ENCODE results near the gene EFCAB8.
"Not testable (repeated sequence)": the region's sequence is repeated elsewhere in the genome, so short reads cannot be mapped to it uniquely, and the experiment has no call there.

The EFCAB8 gene

DNA sequence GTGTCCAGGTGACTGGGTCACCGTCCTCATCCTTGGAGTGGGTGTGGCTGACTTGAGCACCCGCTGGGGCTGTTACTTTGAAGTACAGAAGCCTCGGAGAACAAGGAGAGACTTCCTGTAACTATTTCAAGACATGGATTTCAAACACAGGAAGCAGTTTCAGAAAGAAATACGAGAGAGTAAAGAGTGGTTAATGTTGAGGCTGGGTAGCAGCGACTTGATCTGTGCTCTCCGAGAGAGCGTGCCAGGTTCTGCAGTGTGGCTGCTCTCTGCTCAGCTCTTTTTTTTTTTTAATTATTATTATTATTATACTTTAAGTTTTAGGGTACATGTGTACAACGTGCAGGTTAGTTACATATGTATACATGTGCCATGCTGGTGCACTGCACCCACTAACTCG lies 17.5 kb upstream of the EFCAB8 start:
- no peak for DNase-seq

DNA sequence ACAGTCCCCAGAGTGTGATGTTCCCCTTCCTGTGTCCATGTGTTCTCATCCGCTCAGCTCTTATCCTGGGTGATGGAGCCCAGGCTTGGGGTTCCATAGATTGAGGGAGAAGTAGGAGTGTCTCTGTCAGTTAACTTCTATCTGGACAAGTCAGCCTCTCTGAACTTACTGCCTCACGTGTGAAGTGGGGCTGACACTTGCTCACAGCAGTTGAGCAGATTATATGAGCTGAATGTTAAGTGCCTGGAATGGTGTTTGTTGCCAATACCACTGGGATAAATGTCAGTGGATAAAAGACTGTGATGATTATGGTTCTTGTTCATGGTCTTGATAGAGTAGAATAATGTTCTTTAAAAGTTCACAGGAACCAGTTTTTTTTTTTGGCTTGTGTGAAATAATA lies 17.1 kb upstream of the EFCAB8 start:
- DNase-seq = no peak

DNA sequence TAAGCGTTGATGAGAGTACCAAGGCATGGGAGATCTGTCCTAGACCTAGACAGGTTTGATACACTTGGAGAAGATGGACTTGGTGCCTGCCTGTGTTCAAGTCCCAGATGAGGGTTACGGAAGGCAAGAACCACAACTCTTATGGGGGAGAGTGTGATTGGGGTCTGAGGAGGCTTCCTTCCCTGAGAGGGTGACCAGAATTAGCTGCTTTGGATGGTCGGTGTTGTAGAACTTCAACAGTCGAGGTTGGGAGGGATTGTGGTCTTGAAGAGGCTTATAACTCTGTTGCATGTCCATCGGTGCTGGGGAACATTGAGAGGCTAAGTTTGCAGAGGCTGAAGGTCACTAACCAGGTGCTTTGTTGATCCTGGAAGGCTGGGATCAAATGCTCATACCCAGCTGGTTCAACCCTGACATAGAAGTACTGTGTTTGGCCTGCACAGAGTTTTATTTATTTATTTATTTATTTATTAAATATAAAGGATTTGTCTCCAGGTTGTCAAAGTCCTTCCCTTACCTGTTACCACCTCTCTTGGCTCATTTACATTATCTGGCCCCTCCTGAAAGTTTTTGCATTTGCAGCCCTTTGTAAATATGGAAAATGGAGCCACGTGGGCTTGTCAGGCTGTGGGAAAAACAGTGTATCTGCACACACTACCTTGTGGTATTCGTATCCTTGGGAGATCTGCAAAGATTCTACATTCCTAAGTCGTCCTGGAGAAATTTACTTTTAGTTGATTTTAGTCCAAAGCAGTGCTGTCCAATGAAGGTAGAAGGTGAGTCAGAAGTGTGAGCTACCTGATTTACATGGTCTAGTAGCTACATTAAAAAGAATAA lies 15.8 kb upstream of the EFCAB8 start:
- no peak for DNase-seq

DNA sequence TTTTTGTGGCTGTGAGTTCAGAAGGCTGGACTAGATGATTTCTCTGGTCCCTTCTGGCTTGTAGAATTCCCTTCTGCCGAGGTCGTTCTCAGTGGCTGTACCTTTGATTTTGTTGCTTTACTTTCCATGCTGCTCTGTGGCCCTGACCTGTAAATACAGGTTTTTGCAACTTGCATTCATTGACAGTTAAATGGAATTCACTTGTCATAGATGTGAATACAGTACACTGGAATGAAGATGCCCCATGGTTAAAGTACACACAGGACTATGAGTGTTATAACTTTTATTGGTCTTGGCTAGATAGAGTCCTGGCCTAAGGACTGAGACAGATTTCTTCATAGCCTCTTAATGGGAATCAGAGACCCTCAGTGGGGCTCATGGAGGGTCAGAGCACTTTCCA lies 12.9 kb upstream of the EFCAB8 start:
- DNase-seq = no peak

DNA sequence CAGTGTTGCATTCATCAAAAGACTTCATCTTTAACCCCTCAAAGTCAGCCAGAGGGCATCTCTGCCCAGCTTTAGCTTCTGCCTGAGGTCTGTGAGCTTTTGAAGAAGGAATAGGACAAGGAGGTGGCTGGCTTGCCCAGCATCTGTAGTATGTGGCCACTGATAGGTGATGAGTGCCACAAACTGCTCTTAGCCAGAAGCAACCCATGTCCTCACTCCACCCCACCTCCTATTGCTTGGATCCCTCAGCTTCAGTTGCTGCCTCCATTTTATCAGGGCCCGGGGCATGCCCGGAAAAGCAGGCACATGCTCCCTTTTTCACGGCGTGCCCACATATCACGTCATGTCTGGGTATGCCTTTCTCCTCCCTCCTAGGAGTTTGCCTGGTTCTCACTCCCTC lies 11.9 kb upstream of the EFCAB8 start:
- DNase-seq = no peak

DNA sequence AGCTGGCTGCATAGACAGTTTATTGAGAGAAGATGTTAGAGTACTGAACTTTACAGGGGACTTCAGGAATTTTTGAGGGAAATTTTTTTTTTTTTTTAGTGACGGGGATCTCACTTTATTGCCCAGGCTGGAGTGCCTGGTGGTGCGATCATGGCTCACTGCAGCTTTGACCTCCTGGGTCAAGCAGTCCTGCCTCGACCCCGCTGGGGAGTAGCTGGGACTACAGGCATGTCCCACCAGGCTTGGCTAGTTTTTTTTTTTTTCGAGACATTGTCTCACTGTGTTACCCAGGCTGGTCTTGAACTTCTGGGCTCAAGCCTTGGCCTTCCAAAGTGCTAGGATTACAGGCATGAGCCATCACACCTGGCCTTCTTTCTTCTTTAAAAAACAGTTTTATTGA lies 10.8 kb upstream of the EFCAB8 start:
- no peak for DNase-seq

DNA sequence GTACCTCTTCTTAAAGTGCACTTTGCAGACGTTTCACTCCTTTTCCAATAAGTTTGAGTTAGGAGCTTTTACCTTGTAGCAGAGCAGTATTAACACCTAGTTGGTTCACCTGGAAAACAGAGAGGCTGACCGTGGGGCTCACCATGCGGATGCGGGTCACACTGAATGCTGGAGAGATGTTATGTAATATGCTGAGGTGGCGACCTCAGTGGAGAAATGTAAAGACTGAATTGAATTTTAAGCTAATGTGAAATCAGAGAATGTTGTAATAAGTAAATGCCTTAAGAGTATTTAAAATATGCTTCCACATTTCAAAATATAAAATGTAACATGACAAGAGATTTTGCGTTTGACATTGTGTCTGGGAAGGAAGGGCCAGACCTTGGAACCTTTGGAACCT lies 9.9 kb upstream of the EFCAB8 start:
- no peak for DNase-seq

DNA sequence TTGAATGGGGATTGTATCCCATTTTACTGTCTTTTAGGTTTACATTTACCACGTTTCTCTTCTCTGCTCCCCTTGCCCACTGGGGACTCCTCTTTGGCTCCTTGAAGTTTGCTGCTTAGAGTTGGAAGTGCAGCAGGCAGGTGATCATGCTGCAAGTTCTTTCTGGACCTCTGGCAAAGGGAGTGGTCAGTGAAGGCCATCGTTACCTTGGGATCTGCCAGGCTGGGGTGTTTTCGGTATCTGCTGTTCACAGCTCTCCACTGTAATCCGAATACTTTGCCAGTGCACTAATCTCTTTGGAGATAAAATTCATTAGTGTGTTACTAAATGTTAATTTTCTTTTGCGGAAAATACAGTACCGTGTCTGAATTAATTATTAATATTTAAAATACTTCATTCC lies 9.1 kb upstream of the EFCAB8 start:
- no peak for DNase-seq

DNA sequence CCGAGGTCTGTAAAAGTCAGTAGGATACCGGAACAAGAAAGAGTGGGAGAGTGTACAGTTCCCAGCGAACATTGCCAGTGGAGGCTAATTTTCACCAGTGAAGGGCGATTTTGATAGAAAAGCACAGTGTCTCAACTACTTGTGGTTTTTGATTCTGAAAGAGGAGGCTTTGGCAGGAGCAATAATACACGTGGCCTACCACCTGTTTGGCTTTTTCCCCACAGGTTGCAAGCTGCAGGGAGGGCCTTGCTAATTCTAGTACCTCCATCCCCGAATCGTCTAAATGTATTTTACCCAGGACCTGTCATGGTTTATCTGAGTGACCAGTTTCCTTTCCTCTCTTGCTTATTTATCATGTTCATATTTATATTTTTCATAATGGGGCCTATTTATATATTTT lies 3.3 kb upstream of the EFCAB8 start:
- DNase-seq = no peak

DNA sequence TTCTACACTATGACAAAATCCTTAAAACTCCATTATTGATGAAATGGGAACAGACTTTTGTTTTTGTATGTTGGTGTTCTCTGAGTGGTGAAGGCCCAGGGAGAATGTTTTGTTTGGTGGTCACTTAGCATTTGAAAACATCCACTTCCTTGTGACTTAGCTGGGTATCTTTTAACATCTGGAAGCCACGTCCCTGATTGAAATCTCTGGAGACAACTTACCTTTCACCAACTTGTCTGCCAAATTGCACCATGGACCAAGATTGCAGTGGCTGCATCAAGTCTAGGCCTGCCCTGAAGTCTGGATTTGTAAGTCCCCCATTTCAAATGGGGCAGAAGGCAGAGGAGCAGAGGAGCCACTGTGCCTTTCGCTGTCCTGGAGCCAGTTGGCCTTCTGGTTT lies 534 bp upstream of the EFCAB8 start:
- DNase-seq = no peak

DNA sequence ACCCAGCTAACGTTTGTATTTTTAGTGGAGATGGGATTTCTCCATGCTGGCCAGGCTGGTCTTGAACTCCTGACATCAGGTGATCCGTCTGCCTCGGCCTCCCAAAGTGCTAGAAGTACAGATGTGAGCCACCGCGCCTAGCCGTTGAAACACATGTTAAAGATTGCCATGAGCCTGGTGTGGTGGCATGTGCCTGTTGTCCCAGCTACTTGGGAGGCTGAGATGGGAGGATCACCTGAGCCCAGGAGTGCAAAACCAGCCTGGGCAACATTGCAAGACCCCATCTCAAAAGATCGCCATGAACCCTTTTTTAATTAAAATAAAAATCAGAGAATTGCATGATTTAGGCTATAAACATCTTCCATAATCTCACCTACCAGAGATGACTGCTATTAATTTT lies 2.7 kb downstream of the EFCAB8 start:
- no peak for DNase-seq

DNA sequence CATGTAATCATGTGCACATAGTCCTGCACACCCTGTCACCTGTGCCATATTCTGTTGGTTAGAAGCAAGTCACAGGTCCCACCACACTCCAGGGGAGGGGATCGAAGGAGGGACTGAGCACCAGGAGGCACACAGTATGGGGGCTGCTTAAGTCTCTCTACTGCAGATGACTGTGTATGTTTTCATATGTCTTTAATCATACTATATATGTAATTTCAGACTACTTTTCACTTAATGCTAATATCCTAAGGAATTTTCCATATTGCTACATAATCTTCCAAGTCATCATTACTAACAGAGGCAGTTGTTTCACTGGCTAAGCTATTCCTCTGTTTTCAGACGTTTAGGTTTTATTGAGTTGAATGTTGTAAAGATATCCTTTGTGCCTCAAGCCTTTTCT lies 10.8 kb downstream of the EFCAB8 start:
- no peak for DNase-seq

DNA sequence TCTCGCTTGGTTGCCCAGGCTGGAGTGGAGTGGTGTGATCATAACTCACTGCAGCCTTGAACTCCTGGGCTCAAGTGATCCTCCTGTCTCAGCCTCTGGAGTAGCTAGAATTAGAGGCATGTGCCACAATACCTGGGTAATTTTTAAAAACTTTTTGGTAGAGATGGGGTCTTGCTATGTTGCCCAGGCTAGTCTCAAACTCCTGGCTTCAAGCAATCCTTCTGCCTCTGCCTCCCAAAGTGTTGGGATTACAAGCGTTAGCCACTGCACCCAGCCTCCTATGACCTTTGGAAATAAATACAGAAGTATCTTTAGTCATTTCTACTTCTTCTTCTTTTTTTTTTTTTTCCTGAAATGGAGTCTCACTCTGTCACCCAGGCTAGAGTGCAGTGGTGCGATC lies 11.8 kb downstream of the EFCAB8 start:
- DNase-seq = not testable (repeated sequence)

DNA sequence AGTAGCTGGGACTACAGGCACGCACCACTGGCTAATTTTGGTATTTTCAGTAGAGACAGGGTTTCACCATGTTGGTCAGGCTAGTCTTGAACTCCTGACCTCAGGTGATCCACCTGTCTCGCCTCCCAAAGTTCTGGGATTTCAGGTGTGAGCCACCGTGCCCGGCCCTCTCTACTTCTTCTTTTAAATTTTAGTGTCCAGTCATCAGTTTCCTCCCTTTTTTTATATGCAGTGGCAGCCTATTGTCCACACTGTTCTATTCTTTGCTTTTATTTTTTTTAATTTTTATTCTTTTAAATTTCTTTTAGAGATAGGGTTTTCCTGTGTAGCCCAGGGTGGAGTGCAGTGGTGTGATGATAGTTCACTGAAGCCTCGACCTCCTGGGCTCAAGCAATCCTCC lies 12.3 kb downstream of the EFCAB8 start:
- DNase-seq = no peak

DNA sequence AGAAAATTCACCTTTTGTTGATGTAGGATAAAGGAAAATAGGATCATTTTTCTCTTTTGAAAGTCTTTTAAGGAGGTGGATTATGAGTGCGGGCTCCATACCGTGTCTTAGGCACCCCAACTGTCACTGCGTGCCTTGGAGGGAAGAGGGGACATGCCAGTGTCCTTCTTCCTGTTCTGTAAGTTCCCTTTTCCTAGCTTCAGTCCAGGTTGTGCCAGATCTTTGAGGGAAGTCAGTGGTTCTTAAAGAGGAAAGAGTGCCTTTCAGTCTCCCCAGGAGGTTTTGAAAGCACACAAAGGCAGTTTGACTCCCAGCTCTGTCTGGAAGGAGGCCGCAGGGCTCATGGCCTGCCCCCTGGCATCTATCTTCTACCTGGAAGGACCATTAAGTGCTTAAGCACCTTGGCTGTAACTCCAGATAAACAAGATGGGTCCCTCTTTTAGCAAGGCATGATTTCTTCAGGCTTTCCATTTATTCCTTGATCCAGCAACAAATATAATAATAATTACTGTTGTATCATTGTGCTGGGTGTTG lies 13.0 kb downstream of the EFCAB8 start:
- DNase-seq = no peak

DNA sequence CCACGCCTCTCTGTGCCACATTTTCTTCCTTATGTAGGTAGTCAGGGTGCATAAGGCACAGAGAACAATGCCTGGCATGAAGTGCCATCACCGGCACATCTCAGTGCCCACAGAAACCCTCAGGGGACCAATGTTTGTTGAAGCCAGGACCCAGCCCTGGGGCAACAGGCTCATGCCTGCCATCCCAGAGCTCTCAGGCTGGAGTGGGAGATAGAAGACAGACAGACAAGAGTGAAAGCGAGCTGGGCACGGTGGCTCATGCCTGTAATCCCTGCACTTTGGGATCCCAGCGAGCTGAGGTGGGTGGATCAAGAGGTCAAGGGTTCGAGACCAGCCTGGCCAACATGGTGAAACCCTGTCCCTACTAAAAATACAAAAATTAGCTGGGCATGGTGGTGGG lies 13.5 kb downstream of the EFCAB8 start:
- no peak for DNase-seq

DNA sequence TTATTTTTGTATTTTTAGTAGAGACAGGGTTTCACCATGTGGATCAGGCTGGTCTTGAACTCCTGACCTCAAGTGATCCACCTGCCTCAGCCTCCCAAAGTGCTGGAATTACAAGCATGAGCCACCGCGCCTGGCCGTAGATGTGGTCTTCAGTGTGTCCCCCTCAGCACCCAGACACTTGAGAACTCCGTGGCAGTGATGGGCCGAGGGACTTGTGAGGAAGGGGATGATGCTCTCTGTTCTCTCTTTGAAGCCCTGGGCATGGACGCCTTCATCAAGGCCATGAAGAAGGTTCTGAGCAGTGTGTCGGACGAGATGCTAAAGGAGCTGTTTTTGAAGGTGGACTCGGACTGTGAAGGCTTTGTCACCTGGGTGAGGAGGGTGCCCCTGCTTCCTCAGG lies 16.9 kb downstream of the EFCAB8 start:
- DNase-seq = no peak

DNA sequence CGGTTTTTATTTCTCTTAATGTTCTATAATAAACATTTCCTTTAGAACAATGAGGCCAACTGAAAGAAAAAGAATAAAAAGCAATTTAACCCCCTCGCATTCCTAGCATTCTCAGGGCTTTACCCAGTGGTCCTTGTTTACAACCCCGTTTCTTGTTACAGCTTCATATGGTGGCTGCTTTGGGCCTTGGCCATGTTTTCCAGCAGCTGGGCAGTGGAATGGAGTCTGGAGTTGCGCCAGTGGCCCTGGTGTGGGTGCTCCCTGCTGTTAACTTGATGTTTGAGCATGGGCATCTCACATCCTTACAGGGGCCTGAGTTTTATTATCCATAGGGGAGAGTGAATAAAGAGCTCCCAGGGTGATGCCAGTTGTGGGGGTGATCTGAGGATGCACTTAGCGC lies 18.8 kb downstream of the EFCAB8 start:
- no peak for DNase-seq

DNA sequence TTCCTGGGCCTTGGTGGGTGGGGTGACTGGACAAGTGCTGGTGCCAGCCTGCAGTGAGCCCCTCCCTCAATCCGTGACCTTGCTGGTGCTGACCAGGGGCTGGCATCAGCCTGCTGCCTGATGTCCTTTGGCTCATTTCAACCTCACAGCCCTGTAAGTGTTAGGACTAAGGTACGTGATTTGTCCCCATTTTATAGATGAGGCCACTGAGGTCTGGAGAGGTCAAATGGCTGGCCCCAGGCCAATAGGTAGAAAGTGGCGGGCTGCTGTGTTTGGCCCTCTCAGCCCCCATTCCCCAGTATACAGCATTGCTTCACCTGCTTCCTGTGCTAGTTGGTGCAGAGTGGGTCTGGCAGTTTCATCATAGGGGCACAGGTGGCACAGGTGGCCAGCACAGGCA lies 20.1 kb downstream of the EFCAB8 start:
- DNase-seq = no peak

DNA sequence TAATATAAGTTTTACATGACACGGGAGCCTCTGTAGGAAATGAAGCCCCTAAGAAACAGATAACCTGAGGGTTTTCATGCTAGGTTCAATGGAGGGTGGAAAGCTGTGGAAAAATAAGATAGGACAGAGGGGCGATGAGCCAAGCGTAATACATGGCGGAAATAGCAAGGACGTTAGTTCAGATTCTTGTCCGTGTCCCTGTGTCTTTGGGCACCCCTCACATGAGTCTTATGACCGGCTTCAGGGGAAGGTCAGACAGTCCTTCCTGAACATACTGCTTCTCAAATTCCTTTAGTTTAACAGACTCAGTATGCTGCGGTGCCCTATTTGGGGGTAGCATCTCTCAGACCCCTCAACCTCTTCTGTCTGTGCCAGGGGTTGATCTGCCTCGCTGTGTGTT lies 20.8 kb downstream of the EFCAB8 start:
- DNase-seq = no peak

DNA sequence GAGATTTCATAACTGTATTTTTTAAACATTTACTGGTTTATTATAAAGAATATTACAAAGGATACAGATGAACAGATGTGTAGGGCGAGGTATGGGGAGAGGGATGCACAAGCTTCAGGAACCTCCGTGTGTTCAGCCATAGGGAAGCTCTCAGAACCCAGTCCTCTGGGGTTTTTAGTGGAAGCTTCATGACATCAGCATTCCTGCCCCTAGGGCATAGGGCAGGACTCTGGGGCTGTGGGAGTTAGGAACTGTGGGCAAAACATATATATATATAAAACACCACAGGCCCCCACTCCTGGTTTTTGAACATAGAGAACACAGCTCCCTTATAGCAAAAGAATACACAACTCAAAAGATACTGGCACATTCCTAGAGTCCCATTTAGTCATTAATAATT lies 21.9 kb downstream of the EFCAB8 start:
- DNase-seq = no peak

DNA sequence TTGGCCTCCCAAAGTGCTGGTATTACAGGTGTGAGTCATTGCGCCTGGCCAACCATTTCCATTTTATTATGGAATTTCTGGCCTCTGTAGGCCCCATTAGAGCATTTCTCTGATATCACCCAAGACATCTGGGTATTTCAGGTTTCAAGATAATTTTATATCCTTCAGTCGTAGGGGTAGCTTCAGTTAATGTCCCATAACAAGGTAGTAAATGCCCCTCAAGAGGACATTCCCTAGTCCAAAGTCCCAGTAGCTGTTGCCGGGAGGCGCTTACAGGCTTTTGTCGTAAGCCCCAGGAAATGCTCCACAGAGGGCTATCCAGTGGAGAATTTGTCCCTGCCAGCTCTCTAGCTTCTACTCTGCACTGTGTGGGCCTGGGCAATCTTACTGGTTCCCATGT lies 24.4 kb downstream of the EFCAB8 start:
- no peak for DNase-seq

DNA sequence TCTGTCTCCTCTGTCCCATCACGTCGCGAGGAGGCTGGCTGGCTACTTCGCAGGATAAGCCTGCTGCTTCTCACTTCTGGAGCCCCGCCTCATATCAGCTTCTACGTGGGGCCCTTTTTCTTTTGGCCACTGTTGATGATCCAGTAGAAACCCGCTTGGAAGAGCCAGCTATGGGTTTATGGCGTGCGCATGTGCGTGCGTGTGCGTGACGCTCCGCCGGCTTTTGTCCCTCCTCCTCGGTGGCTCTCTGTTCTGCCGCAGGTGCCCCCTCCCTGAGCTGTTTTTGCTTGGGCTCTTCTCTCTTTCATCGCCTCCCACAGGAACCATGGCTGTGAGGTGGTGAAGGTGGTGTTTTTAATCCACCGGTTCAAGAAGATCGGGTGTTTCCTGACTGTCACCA lies 26.5 kb downstream of the EFCAB8 start:
- no peak for DNase-seq

DNA sequence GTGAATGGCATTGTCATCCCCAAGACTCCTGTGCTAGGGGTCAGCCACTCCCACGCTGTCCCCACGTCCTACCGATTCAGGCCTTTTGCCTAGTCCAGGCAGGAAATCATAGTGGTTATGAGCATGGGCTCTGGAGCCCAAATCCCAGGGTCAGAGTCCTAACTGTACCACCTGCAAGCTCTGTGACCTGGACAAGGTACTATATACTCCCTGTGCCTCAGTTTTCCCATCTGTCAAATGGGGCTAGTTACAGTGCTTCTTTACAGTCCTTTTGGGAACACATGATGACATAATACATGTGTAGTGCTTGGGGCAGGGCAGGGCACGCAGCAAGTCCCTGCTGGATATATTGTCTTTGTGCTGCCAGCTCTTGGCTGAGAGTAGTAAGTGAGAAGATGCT lies 27.2 kb downstream of the EFCAB8 start:
- DNase-seq = no peak

DNA sequence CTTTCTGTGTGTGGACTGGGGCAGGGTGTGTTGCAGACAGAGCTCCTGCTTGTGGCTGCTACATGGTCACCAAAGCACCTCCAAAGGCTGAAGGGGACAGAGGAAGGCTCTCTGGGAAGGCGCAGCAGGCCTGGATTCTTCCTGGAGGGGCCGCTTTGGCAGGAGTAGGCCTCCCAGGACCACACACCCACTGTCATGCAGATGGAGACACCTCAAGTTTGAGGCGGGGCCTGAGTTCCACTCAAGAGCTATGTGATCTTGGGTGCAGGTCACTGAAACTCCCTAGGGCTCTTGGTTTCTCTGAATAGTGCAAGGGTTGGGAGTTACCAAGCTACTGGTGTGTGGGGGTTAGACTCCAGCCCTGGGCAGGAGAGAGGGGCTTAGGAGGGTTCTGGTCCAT lies 27.9 kb downstream of the EFCAB8 start:
- no peak for DNase-seq

Measured in T-helper 1 cell (primary cell).